HL-60 (cell line): ENCODE data around the gene CASTOR1.

ENCODE experiments used
- DNase-seq, 2 experiments: peaks; one replicate each; pipeline ENCODE4 v3.0.0-alpha.2; 2010 to 2020; ENCODE audit warnings: low read depth in 1 of 2, low spot score in 1 of 2
- H3K27ac ChIP-seq: fragments of 250-450 bp; sonication (Bioruptor Pico); replicated peaks from 2 replicates; pipeline ENCODE4 v1.5.1; 2020; ENCODE audit warnings: mild to moderate bottlenecking, moderate library complexity
- H3K27me3 ChIP-seq: fragments of 250-450 bp; sonication (Bioruptor Pico); 2 replicates; pipeline ENCODE4 v1.5.1; 2021; ENCODE audit warnings: mild to moderate bottlenecking, moderate library complexity; ENCODE audit not compliant: insufficient read depth, poor library complexity, severe bottlenecking
- H3K4me3 ChIP-seq: replicated peaks from 2 replicates; pipeline ENCODE4 v1.5.1; 2011; ENCODE audit warnings: mild to moderate bottlenecking, control low read depth, low read length; ENCODE audit not compliant: insufficient read depth
- GABPA ChIP-seq: IDR thresholded peaks from 2 replicates; pipeline ENCODE4 v1.6.1; 2012; ENCODE audit warnings: low read depth
- POLR2AphosphoS5 ChIP-seq: IDR thresholded peaks from 2 replicates; pipeline ENCODE4 v1.6.1; 2012; ENCODE audit warnings: low read depth
- SPI1 ChIP-seq: IDR thresholded peaks from 2 replicates; pipeline ENCODE4 v1.6.1; 2012; ENCODE audit warnings: low read depth, mild to moderate bottlenecking, borderline replicate concordance
- TF ChIP-seq, protein P1 (sequence below): IDR thresholded peaks from one replicate; pipeline ENCODE4 v1.5.1; 2011; ENCODE audit warnings: low read length, control low read depth, inconsistent platforms; ENCODE audit not compliant: insufficient read depth
- TF ChIP-seq, protein P2 (sequence below): IDR thresholded peaks from 2 replicates; pipeline ENCODE4 v1.6.1; 2012; ENCODE audit warnings: low read depth; ENCODE audit not compliant: insufficient replicate concordance

CASTOR1 gene

DNA sequence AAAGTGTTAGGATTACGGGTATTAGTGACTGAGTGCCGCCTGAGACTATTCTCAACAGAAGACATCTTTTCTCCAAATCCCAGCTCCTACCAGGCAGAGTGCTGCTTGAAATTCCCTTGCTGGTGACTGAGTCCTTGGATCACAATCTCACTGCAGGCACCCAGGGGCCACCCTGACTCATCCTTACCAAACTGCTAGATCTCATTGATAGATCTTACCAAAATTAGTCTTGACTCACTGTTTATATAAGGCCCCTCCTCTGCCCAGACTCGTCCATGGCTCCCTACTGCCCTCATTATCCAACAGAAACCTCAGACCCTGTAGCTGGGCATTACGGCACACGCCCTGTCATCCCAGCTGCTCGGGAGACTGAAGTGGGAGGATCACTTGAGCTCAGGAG is 22.7 kb upstream of the CASTOR1 start:
- no peak for TF ChIP-seq SPI1
- TF ChIP-seq, protein P1, sequence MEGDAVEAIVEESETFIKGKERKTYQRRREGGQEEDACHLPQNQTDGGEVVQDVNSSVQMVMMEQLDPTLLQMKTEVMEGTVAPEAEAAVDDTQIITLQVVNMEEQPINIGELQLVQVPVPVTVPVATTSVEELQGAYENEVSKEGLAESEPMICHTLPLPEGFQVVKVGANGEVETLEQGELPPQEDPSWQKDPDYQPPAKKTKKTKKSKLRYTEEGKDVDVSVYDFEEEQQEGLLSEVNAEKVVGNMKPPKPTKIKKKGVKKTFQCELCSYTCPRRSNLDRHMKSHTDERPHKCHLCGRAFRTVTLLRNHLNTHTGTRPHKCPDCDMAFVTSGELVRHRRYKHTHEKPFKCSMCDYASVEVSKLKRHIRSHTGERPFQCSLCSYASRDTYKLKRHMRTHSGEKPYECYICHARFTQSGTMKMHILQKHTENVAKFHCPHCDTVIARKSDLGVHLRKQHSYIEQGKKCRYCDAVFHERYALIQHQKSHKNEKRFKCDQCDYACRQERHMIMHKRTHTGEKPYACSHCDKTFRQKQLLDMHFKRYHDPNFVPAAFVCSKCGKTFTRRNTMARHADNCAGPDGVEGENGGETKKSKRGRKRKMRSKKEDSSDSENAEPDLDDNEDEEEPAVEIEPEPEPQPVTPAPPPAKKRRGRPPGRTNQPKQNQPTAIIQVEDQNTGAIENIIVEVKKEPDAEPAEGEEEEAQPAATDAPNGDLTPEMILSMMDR: no peak
- TF ChIP-seq, protein P2, sequence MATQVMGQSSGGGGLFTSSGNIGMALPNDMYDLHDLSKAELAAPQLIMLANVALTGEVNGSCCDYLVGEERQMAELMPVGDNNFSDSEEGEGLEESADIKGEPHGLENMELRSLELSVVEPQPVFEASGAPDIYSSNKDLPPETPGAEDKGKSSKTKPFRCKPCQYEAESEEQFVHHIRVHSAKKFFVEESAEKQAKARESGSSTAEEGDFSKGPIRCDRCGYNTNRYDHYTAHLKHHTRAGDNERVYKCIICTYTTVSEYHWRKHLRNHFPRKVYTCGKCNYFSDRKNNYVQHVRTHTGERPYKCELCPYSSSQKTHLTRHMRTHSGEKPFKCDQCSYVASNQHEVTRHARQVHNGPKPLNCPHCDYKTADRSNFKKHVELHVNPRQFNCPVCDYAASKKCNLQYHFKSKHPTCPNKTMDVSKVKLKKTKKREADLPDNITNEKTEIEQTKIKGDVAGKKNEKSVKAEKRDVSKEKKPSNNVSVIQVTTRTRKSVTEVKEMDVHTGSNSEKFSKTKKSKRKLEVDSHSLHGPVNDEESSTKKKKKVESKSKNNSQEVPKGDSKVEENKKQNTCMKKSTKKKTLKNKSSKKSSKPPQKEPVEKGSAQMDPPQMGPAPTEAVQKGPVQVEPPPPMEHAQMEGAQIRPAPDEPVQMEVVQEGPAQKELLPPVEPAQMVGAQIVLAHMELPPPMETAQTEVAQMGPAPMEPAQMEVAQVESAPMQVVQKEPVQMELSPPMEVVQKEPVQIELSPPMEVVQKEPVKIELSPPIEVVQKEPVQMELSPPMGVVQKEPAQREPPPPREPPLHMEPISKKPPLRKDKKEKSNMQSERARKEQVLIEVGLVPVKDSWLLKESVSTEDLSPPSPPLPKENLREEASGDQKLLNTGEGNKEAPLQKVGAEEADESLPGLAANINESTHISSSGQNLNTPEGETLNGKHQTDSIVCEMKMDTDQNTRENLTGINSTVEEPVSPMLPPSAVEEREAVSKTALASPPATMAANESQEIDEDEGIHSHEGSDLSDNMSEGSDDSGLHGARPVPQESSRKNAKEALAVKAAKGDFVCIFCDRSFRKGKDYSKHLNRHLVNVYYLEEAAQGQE: no peak
- TF ChIP-seq POLR2AphosphoS5: no peak
- no peak for TF ChIP-seq GABPA
- H3K4me3 ChIP-seq: no peak overlapping the region
- no peaks in the 10 kb centered on the region for H3K27me3 ChIP-seq
- no peak overlapping the region for H3K27ac ChIP-seq
- no peak for DNase-seq

DNA sequence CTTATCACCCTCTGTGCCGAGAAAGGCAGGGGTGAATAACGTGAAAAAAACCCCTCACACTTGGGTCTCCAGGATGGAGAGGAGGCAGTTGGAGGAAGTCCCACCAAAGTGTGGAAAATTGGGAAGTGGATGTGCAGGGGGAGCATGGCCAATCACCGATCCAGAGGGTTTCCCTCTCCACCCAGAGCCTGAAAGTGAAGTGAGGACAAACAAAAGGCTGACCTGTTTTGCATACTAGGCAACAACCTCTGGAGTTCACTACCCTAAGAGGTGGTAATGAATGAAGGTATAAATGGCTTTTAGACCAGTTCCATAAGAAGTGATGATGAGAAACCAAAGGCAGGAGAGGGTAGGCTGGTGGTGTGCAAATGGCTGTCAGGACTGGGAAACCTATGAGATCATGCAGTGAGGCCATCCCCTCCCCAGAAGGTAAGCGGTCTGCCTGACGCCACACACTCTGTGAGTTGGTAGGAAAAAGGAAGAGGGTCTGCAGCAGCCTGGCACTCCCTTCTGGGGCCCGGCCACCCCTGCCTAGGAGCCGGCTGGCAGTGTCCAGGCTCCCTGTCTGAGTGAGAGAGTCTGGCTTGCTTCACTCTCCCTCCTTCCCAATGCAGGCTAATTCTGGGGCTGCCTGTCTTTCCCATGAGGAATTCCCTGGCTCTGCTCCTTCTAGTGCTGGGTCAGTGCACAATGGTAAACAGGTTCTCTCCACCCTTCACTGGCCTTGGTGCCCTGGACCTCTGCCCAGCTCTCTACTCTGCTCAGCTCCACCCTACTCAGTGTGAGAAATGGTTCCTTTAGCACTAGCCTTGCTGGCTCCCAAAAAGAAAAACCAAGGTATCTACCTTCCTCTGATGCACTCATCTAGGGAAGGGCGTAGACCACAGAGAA is 21.8 kb upstream of the CASTOR1 start:
- Histone ChIP-seq H3K4me3 (no peak overlapping the region), H3K27ac (0 out of 2 replicates have a peak overlapping the region, but pooled peaks have one; percentile 10), H3K27me3 (no peaks in the 10 kb centered on the region)
- TF ChIP-seq, protein P1: no peak
- TF ChIP-seq GABPA (no peak), SPI1 (0 out of 2 replicates have a peak, but pooled peaks have one; percentile 9), POLR2AphosphoS5 (no peak)
- TF ChIP-seq, protein P2: no peak
- DNase-seq: no peak

DNA sequence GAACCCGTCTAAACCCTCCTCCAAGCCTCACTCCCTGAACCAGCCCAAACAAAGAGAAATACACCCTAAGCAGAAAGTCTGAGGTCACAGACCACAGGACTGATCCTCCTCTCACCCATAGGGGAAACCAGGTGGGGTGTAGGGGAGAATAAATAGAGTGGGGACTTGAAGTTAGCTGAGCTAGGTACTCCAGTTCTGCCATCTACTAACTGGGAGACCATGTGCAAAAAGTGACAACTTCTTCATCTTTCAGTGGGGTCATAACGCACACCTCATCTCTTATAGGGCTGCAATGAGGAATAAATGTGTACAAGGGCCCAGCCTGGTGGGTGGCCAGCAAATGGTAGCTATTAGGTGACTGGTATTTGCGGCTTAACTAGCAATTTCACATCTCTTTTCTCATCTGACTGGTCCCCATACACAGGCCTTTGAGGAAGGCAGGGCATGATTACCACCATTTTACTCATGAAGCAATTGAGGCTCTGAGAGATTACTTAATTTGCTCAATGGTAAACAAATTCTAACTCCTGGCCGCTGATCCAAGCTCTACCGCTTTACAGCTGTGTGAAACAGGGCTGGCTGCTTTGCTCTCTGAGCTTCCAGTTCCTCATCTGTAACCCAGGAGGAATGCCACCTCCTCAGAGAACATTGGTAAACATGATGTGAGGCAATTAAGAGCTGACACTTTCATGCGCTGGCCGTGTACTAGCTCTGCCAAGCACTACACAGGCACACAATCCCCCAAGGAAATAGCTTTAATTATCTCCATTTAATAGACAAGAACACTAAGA is 20.8 kb upstream of the CASTOR1 start:
- peak; percentile 81 to 91 for DNase-seq
- no peak overlapping the region for H3K4me3 ChIP-seq
- TF ChIP-seq, protein P1: no peak
- TF ChIP-seq GABPA (no peak), POLR2AphosphoS5 (0 out of 2 replicates have a peak, but pooled peaks have one; percentile 45), SPI1 (peak; percentile 86)
- TF ChIP-seq, protein P2: no peak
- H3K27me3 ChIP-seq: no peaks in the 10 kb centered on the region
- H3K27ac ChIP-seq: 0 out of 2 replicates have a peak overlapping the region, but pooled peaks have one; percentile 10
